Caco-2 (cell line): Measurements from ENCODE around the gene VPS33A. TPM values are rescaled to one million over a fixed set of nuclear protein-coding genes. Genes with fewer than 3 reads are reported as not detected.
A peak's percentile ranks its signal among the peaks of the same experiment; 100 is the strongest.

ENCODE experiments used
- BruUV-seq: library from RNA; stranded (reverse); fragments of 400-500 nt; replicated peaks from 2 replicates; lab custom pipeline; 2021; lab: Mats Ljungman, UMichigan
- CTCF ChIA-PET: fragments of 300-600 bp; sonication (Branson Sonifier 250); formaldehyde crosslinking; loops from one replicate; lab custom pipeline; 2022; ENCODE audit warnings: antibody characterized with exemption; lab: Charles Lee
- POLR2A ChIA-PET: fragments of 300-600 bp; sonication (Branson Sonifier 250); formaldehyde crosslinking; loops from one replicate; lab custom pipeline; 2022; ENCODE audit warnings: antibody characterized with exemption; lab: Charles Lee
- DNase-seq, 2 experiments: peaks; one replicate each; pipeline versions ENCODE4 v3.0.0 to v3.0.0-alpha.2; 2020 to 2022
- H3K27me3 ChIP-seq: replicated peaks from 2 replicates; pipeline ENCODE4 v1.6.0; 2011; ENCODE audit warnings: low read length; ENCODE audit not compliant: control insufficient read depth, insufficient read depth
- H3K36me3 ChIP-seq: 2 replicates; pipeline ENCODE4 v1.5.1; 2011; ENCODE audit warnings: low read length; ENCODE audit not compliant: control insufficient read depth, insufficient read depth
- H3K4me1 ChIP-seq: fragments of 250-450 bp; sonication (Bioruptor Pico); 2 replicates; pipeline ENCODE4 v1.5.1; 2020; ENCODE audit warnings: mild to moderate bottlenecking
- H3K4me3 ChIP-seq: 2 replicates; pipeline ENCODE4 v1.5.1; 2011; ENCODE audit warnings: low read depth, mild to moderate bottlenecking, control low read depth, low read length
- H3K9me3 ChIP-seq: fragments of 250-450 bp; sonication (Bioruptor Pico); 2 replicates; pipeline ENCODE4 v1.5.1; 2020; ENCODE audit warnings: mild to moderate bottlenecking, moderate library complexity
- H3K27ac Mint-ChIP-seq: one replicate; pipeline ENCODE4 v1.8.0; 2022; ENCODE audit warnings: mixed read lengths; ENCODE audit not compliant: unreplicated experiment
- H3K27me3 Mint-ChIP-seq: one replicate; pipeline ENCODE4 v1.8.0; 2022; ENCODE audit warnings: mixed read lengths; ENCODE audit not compliant: insufficient read depth, unreplicated experiment
- H3K36me3 Mint-ChIP-seq: one replicate; pipeline ENCODE4 v1.8.0; 2022; ENCODE audit warnings: mild to moderate bottlenecking, mixed read lengths; ENCODE audit not compliant: insufficient read depth, unreplicated experiment
- H3K4me1 Mint-ChIP-seq: one replicate; pipeline ENCODE4 v1.8.0; 2022; ENCODE audit warnings: low read depth, mixed read lengths; ENCODE audit not compliant: unreplicated experiment
- H3K4me3 Mint-ChIP-seq: one replicate; pipeline ENCODE4 v1.8.0; 2022; ENCODE audit warnings: mild to moderate bottlenecking, moderate library complexity, mixed read lengths; ENCODE audit not compliant: unreplicated experiment
- H3K9me3 Mint-ChIP-seq: one replicate; pipeline ENCODE4 v1.8.0; 2022; ENCODE audit warnings: mixed read lengths; ENCODE audit not compliant: unreplicated experiment
- intact Hi-C: fragments of 100-400 bp; cut with micrococcal nuclease; formaldehyde crosslinking; loops from one replicate; pipeline ENCODE4 v1.10.0; 2022; ENCODE audit not compliant: unreplicated experiment
- total RNA-seq: library from RNA; stranded (reverse); gene quantifications from 2 replicates; pipeline ENCODE4 v1.2.3, GENCODE V29; 2022
- TF ChIP-seq, protein P1 (sequence below), 2 experiments: fragments of 200-600 bp in 1 of 2; IDR thresholded peaks; 1 replicate in 1 of 2; 2 replicates in 1 of 2; pipeline versions ENCODE4 v1.5.1 to v1.8.0; 2011 to 2022; ENCODE audit warnings: antibody characterized with exemption in 1 of 2, control low read depth in 1 of 2, inconsistent platforms in 1 of 2, low read depth in 1 of 2, low read length in 1 of 2, mild to moderate bottlenecking in 1 of 2, moderate library complexity in 1 of 2; ENCODE audit not compliant: insufficient read depth in 1 of 2, severe bottlenecking in 1 of 2, unreplicated experiment in 1 of 2

VPS33A gene
- total RNA-seq, 1 experiment from 2014 or later = 36.5 TPM

DNA sequence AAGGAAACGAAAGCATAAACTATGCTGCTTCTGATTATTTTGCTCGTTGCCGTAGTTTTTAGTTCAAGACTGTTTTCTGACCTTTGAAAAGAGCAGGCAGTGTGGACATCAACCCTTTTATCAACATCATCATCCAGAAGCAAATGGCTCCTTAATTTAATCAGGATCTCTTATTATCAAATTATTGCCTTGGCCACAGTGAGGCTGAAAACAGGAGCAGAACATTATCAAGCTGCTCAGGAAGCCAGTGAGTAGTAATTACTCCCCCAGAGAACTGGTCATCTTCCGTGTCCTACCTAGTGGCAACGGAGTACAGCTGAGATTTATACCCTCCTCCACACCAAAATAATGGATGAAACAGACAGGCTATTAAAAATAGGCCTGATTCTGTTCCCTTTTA lies 38.2 kb downstream of the VPS33A start:
- H3K27ac Mint-ChIP-seq = no peak overlapping the region
- H3K36me3 ChIP-seq = no peaks in the 10 kb centered on the region
- no peak overlapping the region for H3K4me3 ChIP-seq
- ChIA-PET CTCF (no interaction called here), POLR2A (no interaction called here)
- no peaks in the 10 kb centered on the region for H3K9me3 ChIP-seq
- H3K4me1 ChIP-seq = peaks cover 14% of the 10 kb centered on the region
- H3K27me3 ChIP-seq = no peaks in the 10 kb centered on the region
- TF ChIP-seq, protein P1, sequence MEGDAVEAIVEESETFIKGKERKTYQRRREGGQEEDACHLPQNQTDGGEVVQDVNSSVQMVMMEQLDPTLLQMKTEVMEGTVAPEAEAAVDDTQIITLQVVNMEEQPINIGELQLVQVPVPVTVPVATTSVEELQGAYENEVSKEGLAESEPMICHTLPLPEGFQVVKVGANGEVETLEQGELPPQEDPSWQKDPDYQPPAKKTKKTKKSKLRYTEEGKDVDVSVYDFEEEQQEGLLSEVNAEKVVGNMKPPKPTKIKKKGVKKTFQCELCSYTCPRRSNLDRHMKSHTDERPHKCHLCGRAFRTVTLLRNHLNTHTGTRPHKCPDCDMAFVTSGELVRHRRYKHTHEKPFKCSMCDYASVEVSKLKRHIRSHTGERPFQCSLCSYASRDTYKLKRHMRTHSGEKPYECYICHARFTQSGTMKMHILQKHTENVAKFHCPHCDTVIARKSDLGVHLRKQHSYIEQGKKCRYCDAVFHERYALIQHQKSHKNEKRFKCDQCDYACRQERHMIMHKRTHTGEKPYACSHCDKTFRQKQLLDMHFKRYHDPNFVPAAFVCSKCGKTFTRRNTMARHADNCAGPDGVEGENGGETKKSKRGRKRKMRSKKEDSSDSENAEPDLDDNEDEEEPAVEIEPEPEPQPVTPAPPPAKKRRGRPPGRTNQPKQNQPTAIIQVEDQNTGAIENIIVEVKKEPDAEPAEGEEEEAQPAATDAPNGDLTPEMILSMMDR (IDR thresholded peaks at IDR 0.05; ENCODE audit: insufficient read depth in 1 of 2, low read depth in 1 of 2, low read length in 1 of 2, severe bottlenecking in 1 of 2, unreplicated experiment in 1 of 2) = no peak
- intact Hi-C loops = no loop called here
- peaks cover 19% of the 10 kb centered on the region for H3K4me1 Mint-ChIP-seq
- H3K27me3 Mint-ChIP-seq = no peaks in the 10 kb centered on the region
- DNase-seq = no peak
- H3K9me3 Mint-ChIP-seq = no peaks in the 10 kb centered on the region
- H3K4me3 Mint-ChIP-seq = no peak overlapping the region
- H3K36me3 Mint-ChIP-seq = peaks cover 28% of the 10 kb centered on the region
- BruUV-seq = no TSS peak

DNA sequence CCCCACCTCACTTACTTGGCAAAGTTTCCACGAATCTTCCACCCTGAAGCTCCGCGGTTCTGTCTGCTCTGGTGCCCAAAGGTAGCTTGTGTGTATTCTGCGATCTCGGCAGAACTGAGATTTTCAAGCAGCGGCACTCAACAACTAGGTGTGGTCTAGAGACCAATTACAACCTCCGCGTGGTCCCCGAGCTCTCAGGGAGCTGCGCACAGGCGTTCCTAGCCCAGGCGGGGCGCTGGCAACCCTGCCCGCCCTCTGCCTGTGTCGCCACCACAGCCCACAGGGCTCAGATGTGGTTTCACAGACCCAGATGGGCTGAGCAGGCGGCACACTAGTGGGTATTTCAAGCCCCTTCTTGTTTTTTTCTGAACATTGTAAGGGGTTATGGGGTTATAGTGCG lies 39.0 kb downstream of the VPS33A start:
- intact Hi-C loops = no loop called here
- H3K4me1 Mint-ChIP-seq = peaks cover 19% of the 10 kb centered on the region
- H3K4me3 Mint-ChIP-seq = peak overlapping the region; percentile 97
- Histone ChIP-seq H3K4me3 (no peak overlapping the region; the same call in 1 of the 2 replicates), H3K9me3 (no peaks in the 10 kb centered on the region), H3K4me1 (peaks cover 21% of the 10 kb centered on the region), H3K27me3 (no peaks in the 10 kb centered on the region), H3K36me3 (no peaks in the 10 kb centered on the region; the same call in none of the 2 replicates)
- H3K27ac Mint-ChIP-seq = peak overlapping the region; percentile 85
- TF ChIP-seq, protein P1 (IDR thresholded peaks at IDR 0.05; ENCODE audit: insufficient read depth in 1 of 2, low read depth in 1 of 2, low read length in 1 of 2, severe bottlenecking in 1 of 2, unreplicated experiment in 1 of 2) = no peak
- H3K27me3 Mint-ChIP-seq = no peaks in the 10 kb centered on the region
- no TSS peak for BruUV-seq
- no peaks in the 10 kb centered on the region for H3K9me3 Mint-ChIP-seq
- ChIA-PET POLR2A (no interaction called here), CTCF (no interaction called here)
- DNase-seq = no peak
- peaks cover 35% of the 10 kb centered on the region for H3K36me3 Mint-ChIP-seq

DNA sequence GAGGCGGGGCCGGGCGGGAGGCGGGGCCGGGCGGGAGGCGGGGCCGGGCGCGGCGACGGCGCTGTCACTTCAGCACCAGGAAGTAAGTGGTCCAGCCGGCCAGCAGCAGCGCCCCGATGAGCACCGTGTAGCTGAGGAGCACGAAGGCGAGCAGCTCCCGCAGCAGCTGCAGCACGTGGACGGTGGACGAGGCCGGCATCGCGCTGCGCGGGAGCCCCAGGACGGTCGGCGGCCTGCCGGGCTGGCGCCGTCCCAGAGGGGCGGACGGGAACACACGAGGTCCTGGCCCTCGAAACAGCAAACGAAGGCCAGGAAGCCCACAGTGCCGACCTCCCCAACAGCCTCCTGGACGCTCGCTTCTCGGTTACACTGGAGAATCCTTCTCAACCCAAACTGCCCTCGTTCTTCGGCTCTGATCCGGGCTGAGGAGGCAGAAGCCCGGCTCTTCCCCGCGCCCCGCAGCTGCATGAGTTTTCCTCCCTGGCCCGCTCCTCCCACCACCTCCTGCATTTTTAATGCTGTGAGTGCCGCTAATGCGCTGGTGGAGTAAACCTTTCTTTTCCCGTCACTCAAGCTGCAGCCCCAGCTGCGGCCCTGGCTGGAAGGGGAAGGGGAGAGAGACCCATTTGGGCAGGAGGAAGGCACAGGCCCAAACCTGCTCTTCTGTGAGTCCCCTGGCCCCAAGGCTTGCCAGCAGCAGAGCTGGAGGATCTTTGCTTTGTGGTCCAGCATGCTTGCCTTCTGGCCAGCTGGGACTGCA lies 39.7 kb downstream of the VPS33A start:
- H3K9me3 Mint-ChIP-seq = no peaks in the 10 kb centered on the region
- ChIA-PET POLR2A (interaction anchor here (0.5 to 1.7 kb wide), 14 partner anchors 9 to 1180 kb away, joined by 3 to 10 read pairs (median 4); partner anchors contain the start of genes CLIP1, KNTC1, RSRC2 and ZCCHC8), CTCF (interaction anchor here (0.5 to 1.1 kb wide), 9 partner anchors 9 to 831 kb away, joined by 3 to 5 read pairs (median 4); no protein-coding TSS in a partner anchor)
- no peaks in the 10 kb centered on the region; the same call in none of the 2 replicates for H3K36me3 ChIP-seq
- peaks cover 19% of the 10 kb centered on the region for H3K4me1 Mint-ChIP-seq
- intact Hi-C loops = loop anchor here (1.0 kb wide), 1 partner anchor 40 kb away; the partner anchor contains the start of gene VPS33A
- TSS peak; percentile 58 for BruUV-seq
- no peaks in the 10 kb centered on the region for H3K27me3 ChIP-seq
- peaks cover 43% of the 10 kb centered on the region for H3K36me3 Mint-ChIP-seq
- peak overlapping the region; percentile 70 for H3K4me3 ChIP-seq
- TF ChIP-seq, protein P1 (IDR thresholded peaks at IDR 0.05; ENCODE audit: insufficient read depth in 1 of 2, low read depth in 1 of 2, low read length in 1 of 2, severe bottlenecking in 1 of 2, unreplicated experiment in 1 of 2) = no peak
- H3K27me3 Mint-ChIP-seq = no peaks in the 10 kb centered on the region
- H3K4me1 ChIP-seq = peaks cover 21% of the 10 kb centered on the region
- peak overlapping the region; percentile 85 for H3K27ac Mint-ChIP-seq
- no peak for DNase-seq
- H3K4me3 Mint-ChIP-seq = peak overlapping the region; percentile 97
- H3K9me3 ChIP-seq = no peaks in the 10 kb centered on the region
